ENCODE results near the gene MAFG. TPM values are rescaled to one million over a fixed set of nuclear protein-coding genes. Genes with fewer than 3 reads are reported as not detected.

The MAFG gene
- total and polyA plus RNA-seq, 2 of the 13 experiments (the other 11 are each of a cell fraction or from before 2014, with no cell fraction given) = 14.5 to 20.0 TPM

GRCh38 chr17:81869221-81870130 lies 58.1 kb downstream of the MAFG start (continued):
- TF ChIP-seq PTBP1 (IDR thresholded peaks at IDR 0.05; ENCODE audit: low read depth, low read length, poor library complexity, severe bottlenecking) (peak; percentile 5), ZMYM2 (CRISPR knock-in tag; IDR thresholded peaks at IDR 0.05) (no peak), ZFP37 (CRISPR knock-in tag; IDR thresholded peaks at IDR 0.05; ENCODE audit: borderline replicate concordance) (no peak), CC2D1A (CRISPR knock-in tag; IDR thresholded peaks at IDR 0.05) (no peak), STAT6 (CRISPR knock-in tag; IDR thresholded peaks at IDR 0.05; ENCODE audit: borderline replicate concordance) (no peak), SRSF4 (IDR thresholded peaks at IDR 0.05; ENCODE audit: low read depth, low read length, poor library complexity, severe bottlenecking) (no peak), ZBTB46 (CRISPR knock-in tag; IDR thresholded peaks at IDR 0.05; ENCODE audit: borderline replicate concordance) (no peak), ZXDC (CRISPR knock-in tag; IDR thresholded peaks at IDR 0.05) (no peak), ZNF367 (CRISPR knock-in tag; IDR thresholded peaks at IDR 0.05; ENCODE audit: borderline replicate concordance) (no peak), ZNF724P (CRISPR knock-in tag; IDR thresholded peaks at IDR 0.05; ENCODE audit: borderline replicate concordance) (no peak), ZC3H4 (CRISPR knock-in tag; IDR thresholded peaks at IDR 0.05; ENCODE audit: borderline replicate concordance) (no peak), FOXC1 (CRISPR knock-in tag; IDR thresholded peaks at IDR 0.05; ENCODE audit: borderline replicate concordance) (no peak), ZNF7 (CRISPR knock-in tag; IDR thresholded peaks at IDR 0.05) (no peak), KDM2A (CRISPR knock-in tag; IDR thresholded peaks at IDR 0.05; ENCODE audit: borderline replicate concordance, low read depth) (peak; percentile 90), IRF2 (CRISPR knock-in tag; IDR thresholded peaks at IDR 0.05) (no peak; the same call in none of the 2 replicates), ZNF207 (IDR thresholded peaks at IDR 0.05; ENCODE audit: borderline replicate concordance) (no peak), THYN1 (CRISPR knock-in tag; IDR thresholded peaks at IDR 0.05; ENCODE audit: borderline replicate concordance, low read depth) (no peak; the same call in 1 of the 2 replicates), ZNF501 (CRISPR knock-in tag; IDR thresholded peaks at IDR 0.05) (no peak; the same call in 1 of the 2 replicates), CREB3 (CRISPR knock-in tag; IDR thresholded peaks at IDR 0.05) (no peak)

Measured in HepG2 (cell line).